DMS153 treated with DMSO at 0.1 percent for 48 hours (cell line): ENCODE measurements around the gene MCEMP1.

ENCODE experiments used
- DNase-seq: peaks from one replicate; lab custom pipeline; 2025; ENCODE audit not compliant: unreplicated experiment; lab: John Stamatoyannopoulos, UW

The MCEMP1 gene

GRCh38 chr19:7725791-7726190 lies 48.9 kb downstream of the MCEMP1 start:
- no peak for DNase-seq

- no peak for DNase-seq
Observed at GRCh38 chr19:7729211-7729610, 52.3 kb downstream of the MCEMP1 start.
